NCI-H524 treated with DMSO at 0.1 percent for 48 hours (cell line): Measurements from ENCODE around the gene PMPCB.
"Not testable (repeated sequence)": the region's sequence is repeated elsewhere in the genome, so short reads cannot be mapped to it uniquely, and the experiment has no call there.

Source experiments
- DNase-seq: peaks from one replicate; lab custom pipeline; 2025; lab: John Stamatoyannopoulos, UW

The PMPCB gene

GRCh38 chr7:103296901-103297836, at the start of gene PMPCB:
TSS of gene PMPCB (plus strand) at chr7:103297435. CDS start at chr7:103297460, 25 bp downstream.
- DNase-seq: peak; percentile 50

DNA sequence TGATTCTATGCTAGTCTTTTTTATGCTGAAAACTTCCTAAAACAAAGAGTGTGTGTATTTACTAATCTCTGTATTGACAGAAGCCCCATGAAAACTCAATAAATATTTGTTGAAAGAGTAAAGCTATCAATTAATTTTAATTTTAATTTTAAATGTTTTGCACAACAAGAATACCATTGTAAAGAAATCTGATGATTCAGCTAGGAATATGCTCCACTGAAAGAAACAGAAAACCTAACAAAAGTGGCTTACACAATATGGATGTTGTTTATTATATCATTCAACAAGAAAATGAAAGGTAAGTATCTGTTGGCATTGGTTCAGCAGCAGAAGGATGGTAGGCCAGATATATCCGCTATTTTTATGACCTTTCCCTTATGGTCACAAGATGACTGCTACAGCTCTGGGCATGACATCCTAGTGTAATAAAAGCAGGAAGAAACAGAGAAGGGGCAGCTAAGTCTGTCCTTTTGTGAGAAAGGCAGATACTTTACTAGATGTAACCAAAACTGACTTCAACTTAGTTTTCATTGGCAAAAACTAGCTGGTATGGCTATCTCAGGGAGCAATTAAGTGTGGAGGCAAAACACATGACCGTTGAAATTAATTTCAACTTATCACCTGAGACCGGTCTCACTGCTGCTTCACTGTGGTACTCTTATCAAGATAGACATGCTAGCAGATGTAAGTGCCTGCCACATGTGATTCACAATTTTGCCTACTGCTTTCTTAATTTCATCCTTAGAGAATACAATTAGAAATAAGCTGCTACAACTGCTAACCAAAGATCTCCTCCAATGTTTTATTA, 43.3 kb upstream of the PMPCB start:
- DNase-seq: not testable (repeated sequence)

DNA sequence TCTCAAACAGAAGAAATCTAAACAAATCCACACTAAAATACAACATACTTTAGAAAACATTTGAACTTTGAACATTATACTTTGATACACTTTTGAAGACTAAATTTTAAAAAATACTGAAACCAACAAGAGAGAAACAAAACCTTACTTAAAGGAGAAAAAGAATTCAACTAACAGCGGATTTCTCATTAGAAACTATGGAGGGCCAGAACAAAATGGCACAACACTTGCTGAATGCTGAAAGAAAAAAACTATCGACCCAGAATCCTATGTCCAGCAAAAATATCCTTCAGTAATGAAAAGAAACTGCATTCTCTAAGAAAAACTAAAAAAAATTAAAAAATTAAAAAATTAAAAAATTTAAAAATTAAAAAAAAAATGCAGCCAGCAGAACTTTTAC, 33.2 kb upstream of the PMPCB start:
- not testable (repeated sequence) for DNase-seq

DNA sequence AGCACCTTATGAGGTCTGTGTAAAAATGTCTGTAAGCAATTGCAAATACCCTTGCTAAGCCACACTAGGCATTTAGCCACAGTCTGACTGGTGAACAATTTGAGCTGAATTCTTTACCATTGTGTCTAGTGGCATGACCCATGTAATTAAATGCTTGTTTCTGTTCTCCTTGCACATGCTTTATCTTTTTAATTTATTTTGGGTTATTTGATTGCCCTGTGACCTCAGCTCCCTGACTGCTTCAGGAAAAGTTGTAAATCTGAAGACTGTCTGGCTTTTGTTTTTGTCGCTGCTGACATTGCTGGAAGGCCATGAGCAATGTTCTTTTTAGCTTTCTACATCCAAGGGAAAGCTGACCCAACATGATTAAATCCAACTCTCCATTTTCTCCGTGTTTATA, 31.0 kb upstream of the PMPCB start:
- DNase-seq: not testable (repeated sequence)

GRCh38 chr7:103273374-103273773, 23.9 kb upstream of the PMPCB start:
- DNase-seq: not testable (repeated sequence)

- not testable (repeated sequence) for DNase-seq
These were observed 22.4 kb upstream of the PMPCB start for GRCh38 chr7:103274867-103275266.

DNA sequence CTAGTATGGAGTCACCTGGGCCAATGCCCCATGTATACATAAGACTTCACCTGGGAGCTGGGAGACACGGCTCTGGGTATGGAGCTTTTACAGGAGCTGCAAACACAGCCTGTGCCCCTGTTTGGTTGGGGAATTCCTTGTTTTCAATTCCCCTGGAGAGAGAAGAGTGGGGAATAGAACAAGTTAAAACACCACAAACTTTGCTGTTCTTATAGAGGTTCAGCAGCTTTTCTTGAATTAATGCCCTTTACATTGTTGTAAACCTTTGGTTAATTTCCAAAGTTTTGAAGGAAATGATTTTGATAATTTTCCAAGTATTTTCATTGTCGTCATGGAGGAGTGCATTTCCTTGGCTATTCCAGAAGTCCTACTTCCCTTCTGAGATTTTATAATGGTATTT, 19.0 kb upstream of the PMPCB start:
- not testable (repeated sequence) for DNase-seq

- DNase-seq: not testable (repeated sequence)
These were observed 17.6 kb upstream of the PMPCB start for GRCh38 chr7:103279636-103279962.

- peak; percentile 56 for DNase-seq
These were observed 17.1 kb upstream of the PMPCB start for GRCh38 chr7:103279963-103280802.

DNA sequence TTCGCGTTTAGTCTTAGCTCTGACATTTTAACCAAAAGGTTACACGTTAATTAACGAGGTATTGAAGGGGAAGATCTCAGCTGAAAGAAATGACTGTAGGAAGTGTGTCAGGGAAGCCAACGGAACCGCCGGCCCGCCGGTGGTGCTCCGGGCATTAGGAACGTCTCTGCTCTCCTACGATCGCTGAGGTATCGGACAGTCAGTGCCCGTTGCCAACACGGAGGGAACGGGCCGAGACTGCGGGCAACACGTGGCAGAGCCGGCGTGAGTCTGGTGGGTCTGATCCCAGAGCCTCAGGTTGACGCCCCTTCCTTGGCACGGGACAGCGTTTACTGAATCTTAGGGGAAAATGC, 16.5 kb upstream of the PMPCB start:
- not testable (repeated sequence) for DNase-seq

DNA sequence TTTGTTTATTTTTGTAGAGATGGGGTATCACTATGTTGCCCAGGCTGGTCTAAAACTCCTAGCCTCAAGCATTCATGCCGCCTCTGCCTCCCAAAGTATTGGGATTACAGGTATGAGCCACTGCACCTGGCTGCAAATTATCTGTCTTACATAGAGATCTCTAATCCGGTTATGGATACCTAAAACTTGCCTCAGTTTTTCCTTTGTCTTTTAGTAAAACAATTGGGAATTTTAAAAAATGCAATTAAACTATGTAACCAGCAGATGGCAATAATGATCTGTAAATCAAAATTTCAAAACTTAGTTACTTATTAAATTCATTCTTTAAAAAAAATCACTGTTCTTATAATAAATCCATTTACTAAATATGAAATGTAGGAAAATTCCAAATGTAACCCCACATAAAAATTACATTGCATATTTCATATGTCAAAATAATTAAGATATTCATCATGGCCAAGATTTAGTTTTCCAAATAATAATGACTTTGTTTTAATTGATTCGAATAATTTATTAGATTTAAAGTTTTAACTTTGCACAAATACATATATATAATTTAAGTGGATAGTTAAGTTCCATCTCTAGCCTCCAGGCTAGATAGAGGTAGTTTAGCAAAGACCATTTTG, 14.3 kb upstream of the PMPCB start:
- DNase-seq: not testable (repeated sequence)

- no peak for DNase-seq
These were observed 5.1 kb upstream of the PMPCB start for GRCh38 chr7:103292122-103292521.

DNA sequence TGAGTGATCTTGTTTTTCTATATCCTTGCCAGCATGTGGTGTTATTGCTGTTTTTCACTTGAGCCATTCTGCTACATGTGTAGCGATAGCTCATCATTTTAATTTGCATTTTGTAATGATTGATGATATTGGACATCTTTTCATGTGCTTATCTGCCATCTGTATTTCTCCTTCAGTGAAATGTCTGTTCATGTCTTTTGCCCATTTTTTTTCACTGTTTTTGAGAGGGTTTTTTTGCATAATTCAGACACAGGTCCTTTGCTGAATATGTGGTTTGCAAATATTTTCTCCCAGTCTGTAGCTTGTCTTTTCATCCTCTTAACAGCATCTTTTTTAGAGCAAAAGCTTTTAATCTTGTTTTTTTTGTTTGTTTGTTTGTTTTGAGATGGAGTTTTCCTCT, 3.7 kb upstream of the PMPCB start:
- no peak for DNase-seq

GRCh38 chr7:103297837-103298179, 573 bp downstream of the PMPCB start:
- DNase-seq: no peak

- no peak for DNase-seq
These were observed 2.4 kb downstream of the PMPCB start for GRCh38 chr7:103299660-103300059.

DNA sequence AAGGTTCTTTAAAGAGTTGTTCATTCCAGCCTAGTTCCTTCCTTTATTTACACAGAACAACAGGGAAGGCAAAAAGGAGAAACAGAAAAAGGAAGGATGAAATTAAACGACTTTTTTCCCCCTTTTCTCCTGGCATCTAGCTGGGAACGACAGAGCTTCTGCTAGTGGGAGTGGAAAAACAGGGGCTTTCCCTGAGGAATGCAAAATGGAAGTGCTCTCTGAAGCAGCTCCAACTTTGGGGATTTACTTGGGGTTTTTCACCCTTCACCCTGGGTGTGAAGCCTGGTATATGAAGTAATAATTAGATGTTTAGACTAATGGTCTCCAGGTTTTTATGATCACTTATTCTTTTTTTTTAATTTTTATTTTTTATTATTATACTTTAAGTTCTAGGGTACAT, 4.2 kb downstream of the PMPCB start:
- DNase-seq: no peak

DNA sequence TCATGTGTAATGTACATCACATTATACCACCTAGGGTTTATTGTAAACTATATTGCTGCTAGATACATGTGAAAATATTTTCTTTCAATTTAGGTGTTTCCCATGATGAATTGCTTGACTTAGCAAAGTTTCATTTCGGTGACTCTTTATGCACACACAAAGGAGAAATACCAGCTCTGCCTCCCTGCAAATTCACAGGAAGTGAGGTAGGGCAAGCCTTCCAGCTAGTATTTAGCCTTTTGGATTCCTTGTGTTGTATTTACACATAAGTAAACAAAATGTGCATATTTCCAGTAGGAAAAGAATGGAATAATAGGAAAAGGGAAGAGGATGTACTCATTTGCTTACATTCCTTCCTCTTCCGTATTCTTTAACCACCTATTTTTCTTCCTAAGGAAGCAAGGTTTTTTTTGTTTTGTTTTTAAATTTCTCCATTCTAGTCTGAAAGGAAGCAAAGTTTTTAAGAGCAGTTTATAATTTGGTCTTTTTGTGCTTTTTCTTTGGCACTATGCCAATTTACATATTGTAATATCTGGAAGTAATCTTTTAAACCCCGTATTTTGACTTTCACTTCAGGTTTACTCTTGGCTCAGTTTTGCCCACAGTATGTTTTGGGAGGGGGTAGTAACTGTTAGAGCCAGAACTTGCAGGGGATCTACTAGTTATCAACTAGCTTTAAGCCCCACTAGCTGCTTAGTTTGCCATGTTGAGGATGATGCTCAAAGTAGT, 10.4 kb downstream of the PMPCB start:
- no peak for DNase-seq

DNA sequence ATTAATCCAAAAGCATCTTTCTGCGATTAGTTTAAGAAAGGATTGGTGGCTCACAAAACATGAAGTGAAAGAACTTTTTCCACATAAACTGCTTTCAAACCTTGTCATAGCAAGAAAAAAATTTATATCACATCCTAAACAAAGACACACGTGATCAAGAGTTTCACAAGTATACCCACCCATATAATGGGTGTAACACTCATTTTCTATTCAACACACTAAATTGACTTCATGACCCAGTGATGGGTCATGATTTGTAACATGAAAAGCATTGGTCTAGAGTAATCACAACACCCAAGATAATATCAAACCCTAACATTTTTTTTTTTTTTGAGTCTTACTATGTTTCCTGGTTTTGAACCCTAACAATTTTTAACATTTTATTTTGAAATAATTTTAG, 17.6 kb downstream of the PMPCB start:
- DNase-seq: no peak

DNA sequence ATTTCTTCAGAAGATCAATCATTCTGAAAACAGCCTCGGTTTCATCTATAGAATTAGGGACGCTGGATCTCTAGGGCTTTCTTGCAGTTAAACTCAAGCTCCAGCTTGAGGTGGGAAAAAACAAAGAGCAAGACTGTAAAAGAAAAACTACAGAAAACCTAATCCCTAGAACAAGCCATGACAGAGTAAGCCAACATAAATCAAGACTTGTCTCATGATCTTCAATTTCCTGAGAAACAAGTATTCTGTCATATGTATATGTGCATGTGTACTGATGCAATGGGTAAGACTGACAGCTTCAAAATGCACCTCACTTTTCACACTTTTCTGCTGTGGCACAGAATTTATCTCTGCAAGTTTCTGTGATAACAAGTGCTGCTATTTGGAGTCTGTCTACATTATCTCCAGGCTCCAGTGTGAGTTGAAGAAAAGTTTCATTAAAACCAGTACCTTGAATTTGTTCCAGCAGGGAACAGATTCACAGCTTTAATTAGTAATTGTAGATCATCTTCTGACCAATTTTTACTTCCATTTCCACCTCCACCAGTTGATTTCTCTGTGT, 19.2 kb downstream of the PMPCB start:
- DNase-seq: no peak

DNA sequence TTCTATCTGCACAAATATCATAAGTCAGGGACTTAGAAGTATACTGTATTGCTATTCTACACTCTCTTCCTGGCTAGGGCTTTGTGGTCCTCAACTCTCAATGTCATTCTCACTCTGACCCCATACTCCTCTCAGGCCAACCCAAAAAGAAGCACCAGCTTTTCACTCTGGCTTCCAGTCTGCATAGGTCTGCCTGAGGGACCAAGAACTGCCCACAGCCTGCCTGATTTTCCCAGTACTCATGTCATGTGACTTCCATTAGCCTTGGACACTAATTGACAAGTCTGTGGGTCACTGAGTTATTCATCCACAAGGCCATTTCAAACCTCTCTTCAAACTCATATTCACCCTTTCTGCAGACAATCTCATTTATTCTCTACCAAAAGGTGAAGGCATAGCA, 19.8 kb downstream of the PMPCB start:
- DNase-seq: no peak

DNA sequence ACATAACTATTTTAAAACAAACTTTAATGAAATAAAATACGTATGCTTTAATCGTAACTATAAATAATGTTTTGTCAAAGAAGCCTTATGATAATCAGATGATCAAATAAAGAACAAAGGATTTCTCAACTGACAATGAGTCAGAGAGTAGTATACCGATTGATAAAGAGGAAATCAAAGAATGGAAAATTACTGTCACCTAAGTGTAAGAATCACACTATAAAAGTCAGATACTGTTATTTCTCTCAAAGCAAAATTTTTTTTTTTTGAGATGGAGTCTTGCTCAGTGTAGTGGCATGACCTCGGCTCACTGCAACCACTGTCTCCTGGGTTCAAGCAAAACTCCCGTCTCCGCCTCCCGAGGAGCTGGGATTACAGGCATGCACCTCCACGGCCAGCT, 28.5 kb downstream of the PMPCB start:
- DNase-seq: no peak
